Coronary artery (tissue), 2 donors: ENCODE data around the gene GPNMB.
"Not testable (repeated sequence)": the region's sequence is repeated elsewhere in the genome, so short reads cannot be mapped to it uniquely, and the experiment has no call there.

ENCODE experiments used
- DNase-seq: peaks from one replicate; pipeline ENCODE4 v3.0.0-alpha.2; 2017; ENCODE audit warnings: low spot score
- H3K27ac ChIP-seq, 2 donors: fragments of 200-600 bp; sonication (generic); one replicate each; pipeline ENCODE4 v1.5.1; 2016 to 2019
- H3K4me3 ChIP-seq: fragments of 200-600 bp; sonication (generic); 2 replicates; pipeline ENCODE4 v1.5.1; 2016; ENCODE audit warnings: mild to moderate bottlenecking, moderate library complexity
- CTCF ChIP-seq: fragments of 200-600 bp; sonication (generic); IDR thresholded peaks from one replicate; pipeline ENCODE4 v1.5.1; 2019; ENCODE audit warnings: antibody characterized with exemption

Gene GPNMB

GRCh38 chr7:23246555-23246954 lies at the start of gene GPNMB:
TSS of gene GPNMB (plus strand) at chr7:23246775. CDS start at chr7:23246858, 83 bp downstream.
- H3K27ac ChIP-seq: peak within 1 kb of the TSS; percentile 74 to 86
- DNase-seq: no peak
- H3K4me3 ChIP-seq: peak within 1 kb of the TSS; percentile 72
- TF ChIP-seq CTCF: no peak

GRCh38 chr7:23197745-23198144 lies 48.8 kb upstream of the GPNMB start:
- H3K27ac ChIP-seq, DNase-seq, H3K4me3 ChIP-seq: not testable (repeated sequence)

- no peak for TF ChIP-seq CTCF
- DNase-seq: no peak
- H3K4me3 ChIP-seq: no peak overlapping the region
- H3K27ac ChIP-seq: no peak overlapping the region
Observed at GRCh38 chr7:23200331-23200730, 46.2 kb upstream of the GPNMB start.

GRCh38 chr7:23204241-23204640 lies 42.3 kb upstream of the GPNMB start:
- no peak for TF ChIP-seq CTCF
- Histone ChIP-seq H3K4me3 (no peak overlapping the region), H3K27ac (no peak overlapping the region)
- DNase-seq: no peak

- H3K4me3 ChIP-seq: peak overlapping the region; percentile 57
- H3K27ac ChIP-seq: no peak overlapping the region
- no peak for DNase-seq
- TF ChIP-seq CTCF: no peak
Observed at GRCh38 chr7:23205577-23205908, 41.0 kb upstream of the GPNMB start.

- Histone ChIP-seq H3K4me3 (peak overlapping the region; percentile 57), H3K27ac (peak overlapping the region in 1 of 2 donors; percentile 10)
- no peak for TF ChIP-seq CTCF
- DNase-seq: no peak
Observed at GRCh38 chr7:23205909-23206767, 40.4 kb upstream of the GPNMB start.

GRCh38 chr7:23207021-23207420 lies 39.6 kb upstream of the GPNMB start:
- no peak overlapping the region for H3K4me3 ChIP-seq
- no peak overlapping the region for H3K27ac ChIP-seq
- no peak for DNase-seq
- TF ChIP-seq CTCF: no peak
